Ovary (tissue), 9 donors: ENCODE results near the gene LILRA6. TPM values are rescaled to one million over a fixed set of nuclear protein-coding genes. Genes with fewer than 3 reads are reported as not detected.
"Not testable (repeated sequence)": the region's sequence is repeated elsewhere in the genome, so short reads cannot be mapped to it uniquely, and the experiment has no call there.

Experiments used
- DNase-seq, 5 donors: peaks; one replicate each; pipeline ENCODE4 v3.0.0-alpha.2; 2019 to 2020
- H3K27ac ChIP-seq, 2 donors: fragments of 200-600 bp; one replicate each; pipeline versions ENCODE4 v1.5.1 to v1.8.0; 2019 to 2022
- H3K27me3 ChIP-seq: fragments of 200-600 bp; one replicate; pipeline ENCODE4 v1.8.0; 2022
- H3K36me3 ChIP-seq: fragments of 200-600 bp; sonication (generic); one replicate; pipeline ENCODE4 v1.5.1; 2019
- H3K4me1 ChIP-seq: one replicate; pipeline ENCODE4 v1.8.1; 2013; ENCODE audit warnings: mild to moderate bottlenecking, moderate library complexity; ENCODE audit not compliant: insufficient read depth
- H3K4me3 ChIP-seq: fragments of 200-600 bp; sonication (generic); one replicate; pipeline ENCODE4 v1.5.1; 2017
- H3K9me3 ChIP-seq, 2 donors: fragments of 200-600 bp in 1 of 2; sonication (generic) in 1 of 2; one replicate each; pipeline versions ENCODE4 v1.5.1 to v1.8.1; 2013 to 2019; ENCODE audit warnings: mild to moderate bottlenecking in 1 of 2, moderate library complexity in 1 of 2
- EP300 ChIP-seq: sonication (generic); formaldehyde crosslinking; IDR thresholded peaks from one replicate; pipeline ENCODE4 v1.6.1; 2017; ENCODE audit warnings: antibody characterized with exemption
- POLR2A ChIP-seq: fragments of 450-650 bp; IDR thresholded peaks from one replicate; pipeline ENCODE4 v1.6.1; 2017; ENCODE audit warnings: antibody characterized with exemption, mild to moderate bottlenecking, moderate library complexity
- WGBS, 3 donors: extraction: QIAGEN DNeasy Blood & Tissue Kit in 1 of 3; methylation state at CpG; one replicate each; pipeline versions ENCODE4 v1.1.5 to v1.1.7; 2013 to 2017; 5-methylcytosine and 5-hydroxymethylcytosine counted together
- intact Hi-C, 4 donors: fragments of 100-400 bp; cut with DNase I; formaldehyde crosslinking; loops; one replicate each; pipeline versions ENCODE4 v1.11.0 to v1.15.1; 2022 to 2023
- polyA plus RNA-seq, 2 donors: library from polyadenylated mRNA; stranded (reverse); fragments of 200-250 nt in 1 of 2; fragments of 350-450 nt in 1 of 2; fragmentation: Illumina TruSeq in 1 of 2; extraction: RNeasy Lipid Tissue Mini Kit (QIAGEN cat#74804) in 1 of 2; gene quantifications; one replicate each; pipeline ENCODE4 v1.2.3, GENCODE V29; 2013 to 2014
- total RNA-seq, 7 donors: library from RNA; depleted of rRNA in 2 of 7; stranded (reverse); fragments of >200 nt in 2 of 7; fragmentation: NEBNext Ultra II Directional in 3 of 7; extraction: Animal tissue kit (Norgen Biotek cat#: 25700) in 3 of 7; gene quantifications; one replicate each; pipeline versions ENCODE4 v1.1.0 to v1.2.4, GENCODE V29; 2016 to 2023
- TF ChIP-seq, protein P1 (sequence below), 3 donors: fragments of 450-650 bp in 2 of 3; fragments of 200-600 bp in 1 of 3; IDR thresholded peaks; one replicate each; pipeline versions ENCODE4 v1.5.1 to v1.8.0; 2016 to 2022; ENCODE audit warnings: antibody characterized with exemption in 3 of 3, mild to moderate bottlenecking in 1 of 3
- donor health status: DM: no; HTN: no; CAD: no; lungs with moderate emphysema.
- donor health status: DM: no; HTN: no; CAD: no.
- donor health status: Bipolar disorder and iron deficiency.
- donor health status: DM: yes; HTN: yes; CAD: no.
- donor health status: DM: no; HTN: no; CAD: no.
- donor health status: DM: yes; HTN: yes; CAD: no.

LILRA6 gene
- total and polyA plus RNA-seq, 9 donors: 0.61 to 2.7 (median 1.2) TPM

DNA sequence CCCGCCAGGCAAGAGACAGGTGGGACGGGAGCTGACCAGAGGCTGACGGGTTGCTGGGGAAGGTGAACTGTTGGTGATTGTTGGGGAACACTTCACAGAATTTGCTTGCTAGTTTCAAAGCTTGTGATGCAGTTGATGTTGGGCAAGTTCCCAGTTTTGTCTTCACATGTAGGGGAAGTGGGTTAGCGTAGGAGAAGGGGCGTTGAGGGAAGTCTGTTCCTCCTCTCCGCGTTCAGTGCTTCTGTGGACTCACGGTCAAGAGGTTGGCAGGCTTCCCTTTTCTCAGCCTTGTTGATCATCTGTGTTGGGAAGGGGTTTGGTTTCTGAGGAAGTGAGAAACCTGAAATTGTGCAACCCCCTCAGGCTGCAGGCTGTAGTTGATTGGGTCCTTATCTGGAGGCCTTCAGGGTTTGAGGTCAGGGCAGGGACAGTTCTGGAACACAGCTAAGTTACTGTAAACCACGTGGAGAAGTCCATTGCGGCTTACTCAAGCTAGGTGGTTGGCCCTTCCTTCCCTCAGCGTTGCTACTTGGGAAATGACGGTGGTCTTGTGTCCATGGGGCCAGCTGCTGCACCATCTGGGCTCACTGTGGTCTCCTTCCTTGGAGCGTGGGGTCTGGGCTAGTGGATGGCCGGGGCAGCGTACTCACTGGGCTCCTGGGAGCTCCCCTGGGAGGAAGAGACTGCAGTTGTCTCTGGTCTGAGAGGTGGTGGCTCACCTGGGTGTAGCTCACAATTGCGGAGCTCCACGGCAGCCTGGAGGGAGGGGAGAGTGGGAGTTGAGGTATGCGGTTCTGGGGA is 34.4 kb downstream of the LILRA6 start:
- no peaks in the 10 kb centered on the region for H3K36me3 ChIP-seq
- intact Hi-C loops: loop anchor here in 1 of 4 donors (10.0 kb wide), 1 partner anchor 1467 kb away; the partner anchor contains the start of gene EPN1
- no peak overlapping the region for H3K4me3 ChIP-seq
- H3K4me1 ChIP-seq: peaks cover 39% of the 10 kb centered on the region
- 22 to 38% (median 25%) methylated on average over 16 to 18 of the region's 18 CpGs for WGBS, 3 donors
- H3K27ac ChIP-seq: peak overlapping the region; percentile 56 to 82
- peak; percentile 79 to 92 (median 82) for DNase-seq
- no peaks in the 10 kb centered on the region for H3K27me3 ChIP-seq
- H3K9me3 ChIP-seq: no peaks in the 10 kb centered on the region
- TF ChIP-seq, protein P1, sequence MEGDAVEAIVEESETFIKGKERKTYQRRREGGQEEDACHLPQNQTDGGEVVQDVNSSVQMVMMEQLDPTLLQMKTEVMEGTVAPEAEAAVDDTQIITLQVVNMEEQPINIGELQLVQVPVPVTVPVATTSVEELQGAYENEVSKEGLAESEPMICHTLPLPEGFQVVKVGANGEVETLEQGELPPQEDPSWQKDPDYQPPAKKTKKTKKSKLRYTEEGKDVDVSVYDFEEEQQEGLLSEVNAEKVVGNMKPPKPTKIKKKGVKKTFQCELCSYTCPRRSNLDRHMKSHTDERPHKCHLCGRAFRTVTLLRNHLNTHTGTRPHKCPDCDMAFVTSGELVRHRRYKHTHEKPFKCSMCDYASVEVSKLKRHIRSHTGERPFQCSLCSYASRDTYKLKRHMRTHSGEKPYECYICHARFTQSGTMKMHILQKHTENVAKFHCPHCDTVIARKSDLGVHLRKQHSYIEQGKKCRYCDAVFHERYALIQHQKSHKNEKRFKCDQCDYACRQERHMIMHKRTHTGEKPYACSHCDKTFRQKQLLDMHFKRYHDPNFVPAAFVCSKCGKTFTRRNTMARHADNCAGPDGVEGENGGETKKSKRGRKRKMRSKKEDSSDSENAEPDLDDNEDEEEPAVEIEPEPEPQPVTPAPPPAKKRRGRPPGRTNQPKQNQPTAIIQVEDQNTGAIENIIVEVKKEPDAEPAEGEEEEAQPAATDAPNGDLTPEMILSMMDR (IDR thresholded peaks at IDR 0.05): no peak
- TF ChIP-seq EP300 (peak; percentile 96), POLR2A (peak; percentile 29)

DNA sequence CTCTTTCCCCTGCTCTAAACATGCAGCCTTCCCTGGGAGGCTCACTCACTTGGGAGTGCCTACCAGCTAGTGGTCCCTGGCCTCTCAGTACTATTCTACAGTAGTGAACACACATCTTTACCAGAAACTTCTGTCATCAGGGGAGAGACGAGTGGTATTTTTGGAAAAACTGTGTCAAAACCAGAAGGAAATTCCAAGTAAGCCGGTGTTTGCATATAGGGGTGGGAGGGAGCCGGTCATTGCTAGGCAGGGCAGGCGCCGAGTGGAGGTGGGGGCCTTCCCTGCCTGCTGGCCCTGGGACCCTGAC is 35.0 kb downstream of the LILRA6 start:
- Histone ChIP-seq H3K9me3 (no peaks in the 10 kb centered on the region), H3K27ac (peak overlapping the region; percentile 53 to 82), H3K4me1 (peaks cover 44% of the 10 kb centered on the region), H3K27me3 (no peaks in the 10 kb centered on the region), H3K36me3 (no peaks in the 10 kb centered on the region), H3K4me3 (no peak overlapping the region)
- no peak for DNase-seq
- 15 to 35% (median 16%) methylated on average over 5 of the region's 5 CpGs for WGBS, 3 donors
- intact Hi-C loops: loop anchor here in 1 of 4 donors (10.0 kb wide), 1 partner anchor 1467 kb away; the partner anchor contains the start of gene EPN1
- TF ChIP-seq POLR2A (no peak), EP300 (no peak)
- TF ChIP-seq, protein P1 (IDR thresholded peaks at IDR 0.05): no peak

DNA sequence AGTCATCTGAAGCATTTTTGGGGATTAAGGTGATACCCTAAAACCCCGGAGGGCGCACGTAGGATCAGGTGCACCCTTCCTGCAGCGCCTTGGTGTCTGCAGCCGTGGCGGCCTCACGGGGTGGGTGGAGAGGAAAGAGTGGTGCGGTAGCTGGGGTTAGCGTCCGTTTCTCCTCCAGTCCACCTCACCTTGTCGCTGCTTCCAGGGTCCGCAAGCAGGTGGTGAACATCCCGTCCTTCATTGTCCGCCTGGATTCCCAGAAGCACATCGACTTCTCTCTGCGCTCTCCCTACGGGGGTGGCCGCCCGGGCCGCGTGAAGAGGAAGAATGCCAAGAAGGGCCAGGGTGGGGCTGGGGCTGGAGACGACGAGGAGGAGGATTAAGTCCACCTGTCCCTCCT is 35.4 kb downstream of the LILRA6 start:
- peak overlapping the region in 1 of 2 donors; percentile 82 for H3K27ac ChIP-seq

DNA sequence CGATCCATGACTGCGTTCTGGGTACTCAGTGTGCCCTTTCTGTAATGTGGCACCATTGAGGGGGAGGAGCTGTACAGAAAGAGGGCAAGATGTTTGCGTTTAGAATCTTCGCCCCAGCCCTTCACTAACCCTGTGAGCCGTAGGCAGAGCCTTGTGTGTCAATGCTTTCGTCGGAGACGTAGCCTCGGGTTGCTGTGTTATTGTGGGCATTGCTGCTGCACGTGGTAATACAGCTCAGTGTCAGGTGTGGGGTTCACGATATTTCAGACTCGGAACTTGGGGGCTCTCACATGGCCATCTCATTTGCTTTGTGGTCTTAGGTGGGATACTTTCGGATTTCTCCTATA is 35.8 kb downstream of the LILRA6 start:
- no peak for DNase-seq
- intact Hi-C loops: loop anchor here in 1 of 4 donors (10.0 kb wide), 1 partner anchor 1468 kb away; the partner anchor contains the start of gene EPN1
- Histone ChIP-seq H3K9me3 (no peaks in the 10 kb centered on the region), H3K4me1 (peaks cover 47% of the 10 kb centered on the region), H3K27me3 (no peaks in the 10 kb centered on the region), H3K4me3 (no peak overlapping the region), H3K27ac (peak overlapping the region in 1 of 2 donors; percentile 82), H3K36me3 (no peaks in the 10 kb centered on the region)
- TF ChIP-seq POLR2A: no peak
- TF ChIP-seq EP300: no peak
- TF ChIP-seq, protein P1 (IDR thresholded peaks at IDR 0.05): no peak
- WGBS, 3 donors: 56 to 70% (median 62%) methylated on average over 13 of the region's 13 CpGs

More for the DNA sequence above, 35.4 kb downstream of the LILRA6 start:
- H3K36me3 ChIP-seq, DNase-seq, H3K27me3 ChIP-seq, H3K4me3 ChIP-seq, H3K9me3 ChIP-seq: not testable (repeated sequence)
- 38 to 51% (median 45%) methylated on average over 23 of the region's 23 CpGs for WGBS, 3 donors
- intact Hi-C loops: loop anchor here in 1 of 4 donors (10.0 kb wide), 1 partner anchor 1468 kb away; the partner anchor contains the start of gene EPN1
- H3K4me1 ChIP-seq: peaks cover 44% of the 10 kb centered on the region
